HTR-8/SVneo (cell line): ENCODE results near the gene DTD2.
"Not testable (repeated sequence)": the region's sequence is repeated elsewhere in the genome, so short reads cannot be mapped to it uniquely, and the experiment has no call there.

ENCODE experiments used
- DNase-seq: peaks from one replicate; pipeline ENCODE4 v3.0.0; 2011; ENCODE audit warnings: low spot score, mixed read lengths; ENCODE audit not compliant: insufficient read length
- FAIRE-seq: peaks from 2 replicates; lab custom pipeline; 2011; peaks lifted over from hg19 to GRCh38; lab: Jason Lieb, UNC

DTD2 gene

DNA sequence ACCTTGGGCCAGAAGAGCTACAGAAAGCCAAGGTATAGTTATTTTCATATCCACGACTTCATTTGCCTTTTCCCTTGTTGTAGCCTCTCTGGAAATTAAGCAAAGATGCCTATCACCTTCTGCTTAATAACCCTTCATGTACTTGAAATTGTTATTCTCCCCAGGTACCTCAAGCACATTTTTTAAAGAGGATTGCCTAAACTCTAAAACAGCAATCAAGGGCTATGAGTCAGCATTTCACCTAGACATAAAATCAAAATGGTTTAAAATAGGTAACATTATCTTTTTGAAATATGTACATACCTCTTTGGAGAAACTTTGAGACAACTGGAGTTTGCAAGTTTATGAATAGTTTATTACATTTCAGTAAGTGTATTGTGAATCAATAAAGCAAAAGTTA, 11.6 kb downstream of the DTD2 start:
- DNase-seq (no peak), FAIRE-seq (peak; percentile 46)

DNA sequence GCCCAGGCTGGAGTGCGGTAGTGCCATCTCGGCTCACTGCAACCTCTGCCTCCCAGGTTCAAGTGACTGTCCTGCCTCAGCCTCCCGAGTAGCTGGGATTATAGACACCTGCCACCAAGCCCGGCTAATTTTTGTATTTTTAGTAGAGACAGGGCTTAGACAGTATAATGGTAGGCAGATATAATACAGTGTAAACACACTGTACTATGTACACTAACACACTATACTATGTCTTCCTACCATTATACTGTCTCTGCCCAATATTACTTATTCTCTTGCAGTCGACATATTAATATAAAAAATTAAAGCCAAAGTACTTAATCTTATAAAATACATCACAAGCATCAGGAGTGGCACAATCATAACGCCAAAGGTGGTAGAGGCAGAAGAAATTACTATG, 15.0 kb downstream of the DTD2 start:
- FAIRE-seq (peak; percentile 16), DNase-seq (no peak)

DNA sequence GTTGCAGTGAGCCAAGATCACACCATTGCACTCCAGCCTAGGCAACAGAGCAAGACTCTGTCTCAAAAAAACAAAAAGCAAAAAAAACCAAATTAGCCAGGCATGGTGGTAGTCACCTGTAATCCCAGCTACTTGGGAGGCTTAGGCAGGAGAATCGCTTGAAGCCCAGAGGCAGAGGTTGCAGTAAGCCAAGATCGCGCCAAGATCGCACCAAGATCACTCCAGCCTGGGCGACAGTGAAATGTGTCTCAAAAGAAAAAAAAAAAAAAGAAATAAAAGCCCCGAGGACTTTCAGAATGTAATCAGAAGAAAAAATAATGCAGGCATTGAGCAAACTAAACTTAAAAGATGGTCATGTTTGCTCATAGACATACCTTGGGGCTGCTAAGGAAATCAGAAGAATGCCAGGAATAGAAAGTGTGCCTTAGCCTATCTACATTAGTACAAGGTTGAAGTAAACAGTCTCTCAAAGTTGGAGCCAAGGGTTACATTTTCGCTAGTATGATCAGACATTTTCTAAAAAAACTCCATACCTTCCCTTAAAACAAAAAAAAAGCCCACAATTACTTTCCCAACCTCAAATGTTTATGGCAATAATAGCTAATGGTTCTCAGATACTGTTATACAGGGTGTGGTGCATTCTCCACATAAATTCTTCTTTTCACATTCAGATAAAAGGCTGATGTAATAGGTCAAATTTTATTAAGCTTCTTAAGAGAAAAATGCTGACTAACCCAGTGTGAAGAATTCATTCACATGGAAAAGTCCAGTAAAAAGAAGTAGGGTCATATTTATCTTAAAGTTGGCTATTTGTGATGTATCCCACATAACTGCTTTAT, 15.8 kb downstream of the DTD2 start:
- DNase-seq (no peak), FAIRE-seq (no peak)

GRCh38 chr14:31440280-31440679, 17.0 kb downstream of the DTD2 start:
- FAIRE-seq = peak; percentile 28

GRCh38 chr14:31439561-31439960, 17.7 kb downstream of the DTD2 start:
- DNase-seq = no peak
- FAIRE-seq = peak; percentile 23

More at GRCh38 chr14:31440280-31440679, 17.0 kb downstream of the DTD2 start:
- no peak for DNase-seq

GRCh38 chr14:31437045-31437691, 20.1 kb downstream of the DTD2 start:
- FAIRE-seq, DNase-seq: not testable (repeated sequence)

DNA sequence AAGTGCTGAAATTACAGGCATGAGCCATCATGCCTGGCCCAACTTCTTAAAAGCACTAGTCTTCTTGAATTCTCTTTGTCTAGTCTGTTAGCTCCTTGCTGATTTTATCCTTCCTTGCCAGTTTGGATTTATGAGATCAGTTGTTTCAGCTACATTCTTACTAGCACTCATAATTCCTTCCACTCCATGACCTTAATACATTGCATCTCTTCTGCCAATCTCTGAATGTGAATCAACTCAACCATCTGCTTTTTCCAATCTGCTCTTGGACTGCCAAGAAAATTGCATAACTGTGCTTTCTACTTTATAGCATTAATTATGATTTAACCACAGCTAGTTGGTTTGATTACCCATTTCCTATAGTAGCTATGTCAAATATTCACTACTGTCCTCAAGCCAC, 22.0 kb downstream of the DTD2 start:
- FAIRE-seq = peak; percentile 90
- DNase-seq = no peak

- no peak for FAIRE-seq
- DNase-seq = no peak
Measured at GRCh38 chr14:31430634-31431264, 26.6 kb downstream of the DTD2 start.

GRCh38 chr14:31429791-31430190, 27.5 kb downstream of the DTD2 start:
- FAIRE-seq (peak; percentile 55), DNase-seq (no peak)

DNA sequence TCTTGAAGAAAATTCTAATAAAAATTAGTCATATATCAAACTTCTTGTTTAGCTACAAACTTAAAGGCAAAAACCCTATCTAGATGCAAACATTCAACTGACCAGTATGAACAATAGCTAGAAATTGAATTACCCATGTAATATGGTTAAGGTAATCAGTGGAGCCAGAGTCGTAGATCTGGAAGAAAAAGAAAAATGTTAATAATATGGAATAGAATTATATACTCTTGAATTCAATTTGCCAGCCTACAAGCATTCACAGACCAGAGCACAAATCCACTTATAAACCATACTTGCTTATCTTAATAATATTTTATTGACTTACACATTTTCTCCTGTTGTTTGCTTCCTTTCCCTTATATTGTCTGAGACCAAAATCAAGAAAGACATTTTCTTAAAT, 29.3 kb downstream of the DTD2 start:
- DNase-seq (no peak), FAIRE-seq (no peak)

DNA sequence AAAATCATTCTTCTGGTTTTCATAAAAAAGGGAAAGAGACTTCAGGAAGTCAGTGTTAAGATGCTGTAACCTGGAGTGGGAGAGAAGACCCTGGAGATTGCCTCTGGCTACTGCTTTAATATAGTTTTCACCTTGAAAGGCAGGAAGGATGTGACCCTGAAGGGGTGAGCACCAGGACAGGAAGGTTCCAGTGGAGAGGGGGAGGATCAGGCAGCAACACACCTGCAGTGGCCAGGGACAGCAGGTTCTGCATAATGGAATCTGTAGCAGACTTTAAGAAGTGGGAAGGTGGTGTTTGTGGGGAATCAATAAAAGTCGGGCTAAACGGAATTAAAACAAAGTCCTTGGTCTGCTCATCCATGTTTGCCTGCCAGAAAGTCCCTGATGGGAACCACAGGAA, 30.6 kb downstream of the DTD2 start:
- no peak for DNase-seq
- FAIRE-seq = peak; percentile 74

GRCh38 chr14:31425905-31426304, 31.4 kb downstream of the DTD2 start:
- no peak for DNase-seq
- FAIRE-seq = peak; percentile 65

DNA sequence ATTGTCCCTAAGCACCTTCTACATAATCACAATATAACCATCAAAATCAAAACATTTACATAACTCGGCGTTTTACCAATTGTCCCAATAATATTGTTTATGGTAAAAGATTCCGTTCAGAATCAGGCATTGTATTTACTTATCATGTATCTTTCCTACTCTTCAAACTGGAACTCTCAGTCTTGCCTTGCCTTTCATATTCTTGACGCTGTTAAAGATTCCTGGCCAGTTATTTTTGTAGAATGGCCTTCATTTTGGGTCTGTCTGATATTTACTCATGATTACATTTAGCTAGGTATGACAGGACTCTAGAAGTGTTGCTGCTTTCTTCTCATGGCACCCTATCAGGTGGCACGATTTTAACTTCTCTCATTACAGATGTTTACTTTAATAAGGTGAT, 36.1 kb downstream of the DTD2 start:
- FAIRE-seq = no peak
- DNase-seq = no peak

- DNase-seq (peak; percentile 98), FAIRE-seq (peak; percentile 100)
Measured at GRCh38 chr14:31420319-31421111, 36.8 kb downstream of the DTD2 start, which contains the start of gene HEATR5A. Gene HEATR5A, minus strand, starts transcription at chr14:31420550. Its CDS starts 17,575 bp downstream, at chr14:31402975.

DNA sequence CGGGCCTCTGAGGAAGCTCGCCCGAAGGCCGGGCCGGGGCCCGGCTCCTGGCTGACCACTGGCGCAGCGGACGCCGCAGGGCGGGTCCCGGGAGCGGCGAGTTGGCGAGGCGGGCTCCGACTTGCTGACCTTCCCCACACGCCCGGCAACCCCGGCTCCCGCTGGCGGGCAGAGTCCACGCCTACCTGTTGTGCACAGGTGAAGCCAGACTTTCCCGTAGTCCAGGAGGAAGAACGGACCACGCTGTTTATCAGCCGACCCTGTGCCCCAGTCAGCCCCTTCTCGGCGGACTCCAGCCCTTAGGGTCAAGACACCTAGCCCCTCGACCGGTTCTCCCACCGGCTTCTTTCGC, 37.4 kb downstream of the DTD2 start:
- FAIRE-seq = no peak
- DNase-seq = peak; percentile 65

DNA sequence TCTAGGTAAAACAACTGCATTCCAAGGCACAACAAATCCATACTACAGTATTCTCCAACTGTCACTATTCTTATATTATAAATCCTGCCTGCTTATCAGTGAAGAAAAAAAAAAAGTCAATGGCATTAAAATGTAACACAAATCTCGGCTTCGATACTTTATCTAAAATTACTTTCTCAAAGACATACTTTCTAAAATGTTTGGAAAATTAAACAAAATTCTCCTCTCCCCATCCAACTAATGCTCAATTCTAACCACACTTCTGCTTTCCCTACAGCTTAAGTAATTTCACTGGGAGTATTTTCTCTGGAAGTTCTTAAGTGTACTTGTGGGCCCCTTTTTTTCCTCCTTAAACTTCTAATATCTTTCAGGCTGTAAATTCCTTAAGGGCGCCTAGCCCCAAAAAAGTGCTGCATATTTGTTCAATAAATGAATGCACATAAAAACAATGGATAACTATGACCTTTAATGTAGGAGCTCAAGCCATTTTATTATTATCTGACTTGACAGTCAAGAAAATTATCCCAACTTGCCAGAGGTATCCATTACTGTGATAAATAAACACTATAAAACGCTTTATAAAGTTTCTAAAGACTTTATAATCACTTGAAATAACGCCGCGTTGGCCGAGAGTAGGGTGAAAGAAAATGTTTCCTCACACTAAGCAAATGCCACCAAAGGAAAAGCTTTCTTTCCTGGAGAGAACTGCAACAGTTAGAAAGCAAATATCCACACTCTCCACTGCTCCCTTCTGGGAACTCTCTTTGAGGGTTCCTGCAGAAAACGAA, 37.9 kb downstream of the DTD2 start:
- FAIRE-seq (peak; percentile 54), DNase-seq (no peak)

DNA sequence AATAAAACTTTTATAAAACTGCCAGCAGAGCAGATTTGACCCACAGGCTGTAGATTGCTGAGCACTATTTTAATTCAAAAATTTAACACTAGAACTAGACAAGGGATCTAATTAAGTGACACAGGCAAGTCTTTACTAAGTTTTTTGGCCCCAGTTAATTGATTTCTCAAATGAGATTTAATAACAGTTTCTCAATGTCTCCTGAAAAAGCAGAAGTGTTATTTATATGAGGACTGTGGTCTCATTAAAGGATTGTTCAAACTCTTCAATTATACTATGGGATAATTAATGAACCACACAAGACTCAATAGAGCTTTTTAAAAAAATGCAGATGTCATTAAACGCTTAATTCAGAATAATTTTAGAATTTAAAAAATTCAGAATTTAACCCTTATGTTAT, 38.9 kb downstream of the DTD2 start:
- no peak for DNase-seq
- no peak for FAIRE-seq

- FAIRE-seq (peak; percentile 66), DNase-seq (peak; percentile 22)
Measured at GRCh38 chr14:31414190-31414833, 43.0 kb downstream of the DTD2 start.

DNA sequence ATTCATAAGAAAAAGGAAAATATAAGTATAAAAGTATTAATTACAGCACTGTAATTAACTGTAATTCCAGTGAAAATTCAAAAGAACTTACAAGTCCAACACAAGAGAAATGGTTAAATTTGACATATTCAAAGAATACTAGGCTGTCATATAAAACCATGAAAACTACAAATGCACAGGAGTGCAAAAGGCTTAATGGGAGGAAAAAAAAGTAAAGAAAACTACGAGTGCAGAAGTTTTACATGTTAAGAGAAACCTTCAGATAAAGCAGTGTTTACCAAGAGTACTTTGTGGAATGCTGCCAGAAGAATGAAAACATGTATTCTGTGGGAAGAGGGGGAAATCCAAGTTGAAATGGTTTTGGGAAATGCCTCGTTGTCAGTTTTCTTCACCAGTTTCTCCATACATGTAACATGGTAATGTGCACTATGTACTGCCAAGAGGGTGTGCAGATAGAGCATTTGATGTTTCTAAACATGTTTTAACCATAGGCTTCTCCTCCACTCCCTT, 46.0 kb downstream of the DTD2 start:
- no peak for FAIRE-seq
- DNase-seq = no peak
